GM12873 (cell line): ENCODE data around the gene GPR17.

Experiments
- TF ChIP-seq, protein P1 (sequence below): IDR thresholded peaks from 2 replicates; pipeline ENCODE4 v1.5.1; 2012; ENCODE audit warnings: low read depth, mild to moderate bottlenecking, moderate library complexity, low read length, control low read depth; ENCODE audit not compliant: insufficient read depth; ENCODE audit errors: missing control alignments

The GPR17 gene, protein sequence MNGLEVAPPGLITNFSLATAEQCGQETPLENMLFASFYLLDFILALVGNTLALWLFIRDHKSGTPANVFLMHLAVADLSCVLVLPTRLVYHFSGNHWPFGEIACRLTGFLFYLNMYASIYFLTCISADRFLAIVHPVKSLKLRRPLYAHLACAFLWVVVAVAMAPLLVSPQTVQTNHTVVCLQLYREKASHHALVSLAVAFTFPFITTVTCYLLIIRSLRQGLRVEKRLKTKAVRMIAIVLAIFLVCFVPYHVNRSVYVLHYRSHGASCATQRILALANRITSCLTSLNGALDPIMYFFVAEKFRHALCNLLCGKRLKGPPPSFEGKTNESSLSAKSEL

DNA sequence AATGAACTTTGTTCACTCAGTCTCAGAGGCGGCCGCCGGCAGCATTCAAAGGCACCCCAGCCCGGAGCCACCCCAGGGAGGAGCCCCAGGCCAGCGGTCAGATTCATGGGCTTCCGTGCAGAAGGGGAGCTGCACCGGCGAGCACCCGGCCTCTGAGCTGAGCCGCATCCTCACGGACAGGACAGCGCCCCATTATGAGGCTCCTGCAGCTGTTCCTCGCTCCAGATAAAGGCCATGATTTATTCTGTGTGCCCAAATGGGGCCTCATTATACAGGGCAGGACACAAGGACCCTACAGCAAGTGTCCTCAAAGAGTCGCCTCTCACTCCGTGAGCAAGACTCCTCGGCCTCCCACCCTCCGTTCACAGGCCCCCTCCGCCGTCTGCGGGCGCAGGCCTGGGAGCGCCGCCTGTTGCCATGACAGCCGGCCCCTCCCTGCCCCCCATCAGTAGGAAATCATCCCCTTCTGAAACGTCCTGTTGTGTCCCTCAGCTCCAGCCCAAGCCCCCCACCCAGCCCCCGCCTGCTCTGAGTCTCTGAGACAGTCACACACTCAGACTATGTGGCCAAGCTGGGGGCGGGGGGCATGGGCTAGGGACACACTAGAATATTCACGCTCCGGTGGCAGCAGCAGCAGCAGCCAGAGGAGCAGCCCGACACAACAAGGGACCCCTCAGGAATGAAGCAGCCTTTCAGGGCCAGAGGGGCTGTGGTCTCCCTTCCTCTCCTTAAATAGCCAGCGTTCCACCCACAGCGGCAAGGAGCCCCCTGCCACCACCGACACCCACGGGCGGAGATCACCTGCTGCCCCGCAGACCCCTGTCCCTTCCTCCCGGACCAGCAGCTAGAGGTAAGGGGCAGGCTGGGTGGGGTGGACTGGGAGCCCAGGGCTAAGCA, at the start of gene GPR17:
Gene GPR17, plus strand, starts transcription at position 759 of the 897 bp plus-strand sequence. CDS start 4,583 bp downstream, outside the sequence.
- TF ChIP-seq, protein P1, sequence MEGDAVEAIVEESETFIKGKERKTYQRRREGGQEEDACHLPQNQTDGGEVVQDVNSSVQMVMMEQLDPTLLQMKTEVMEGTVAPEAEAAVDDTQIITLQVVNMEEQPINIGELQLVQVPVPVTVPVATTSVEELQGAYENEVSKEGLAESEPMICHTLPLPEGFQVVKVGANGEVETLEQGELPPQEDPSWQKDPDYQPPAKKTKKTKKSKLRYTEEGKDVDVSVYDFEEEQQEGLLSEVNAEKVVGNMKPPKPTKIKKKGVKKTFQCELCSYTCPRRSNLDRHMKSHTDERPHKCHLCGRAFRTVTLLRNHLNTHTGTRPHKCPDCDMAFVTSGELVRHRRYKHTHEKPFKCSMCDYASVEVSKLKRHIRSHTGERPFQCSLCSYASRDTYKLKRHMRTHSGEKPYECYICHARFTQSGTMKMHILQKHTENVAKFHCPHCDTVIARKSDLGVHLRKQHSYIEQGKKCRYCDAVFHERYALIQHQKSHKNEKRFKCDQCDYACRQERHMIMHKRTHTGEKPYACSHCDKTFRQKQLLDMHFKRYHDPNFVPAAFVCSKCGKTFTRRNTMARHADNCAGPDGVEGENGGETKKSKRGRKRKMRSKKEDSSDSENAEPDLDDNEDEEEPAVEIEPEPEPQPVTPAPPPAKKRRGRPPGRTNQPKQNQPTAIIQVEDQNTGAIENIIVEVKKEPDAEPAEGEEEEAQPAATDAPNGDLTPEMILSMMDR = no peak

DNA sequence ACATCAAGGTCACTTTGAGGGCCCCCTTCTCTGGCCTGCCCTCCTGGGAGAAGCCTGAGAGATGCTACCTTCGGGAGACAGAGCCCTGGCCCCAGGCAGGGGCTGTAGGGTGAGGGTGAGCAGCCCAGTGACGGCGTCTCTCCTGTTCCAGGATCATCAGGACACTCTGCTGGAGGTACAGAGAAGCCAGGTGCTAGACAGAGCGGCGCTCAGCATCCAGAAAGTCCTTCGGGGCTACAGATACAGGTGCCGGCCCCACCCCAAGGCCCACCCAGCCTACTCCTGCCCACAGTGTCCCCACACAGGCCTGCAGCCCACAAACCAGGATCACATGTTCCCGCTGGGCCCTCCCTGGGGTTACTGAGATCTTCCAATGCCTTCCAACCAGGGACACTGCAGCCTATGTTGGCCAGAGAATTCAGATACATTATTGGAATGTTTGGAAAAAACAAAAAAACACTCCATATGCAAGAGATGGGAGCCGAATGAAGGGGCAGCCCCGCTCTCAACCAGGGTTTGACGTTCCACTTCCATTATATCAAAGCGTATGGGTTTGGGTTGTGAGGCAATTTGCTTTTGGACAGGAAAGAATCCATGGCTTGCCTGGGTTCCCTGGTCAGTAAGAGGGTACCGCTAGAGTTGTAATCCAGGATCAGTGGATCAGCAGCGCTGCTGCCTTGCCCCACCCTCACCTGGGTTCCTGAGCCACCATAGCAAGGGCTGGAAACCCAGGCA, 49.5 kb upstream of the GPR17 start:
- TF ChIP-seq, protein P1 = no peak

DNA sequence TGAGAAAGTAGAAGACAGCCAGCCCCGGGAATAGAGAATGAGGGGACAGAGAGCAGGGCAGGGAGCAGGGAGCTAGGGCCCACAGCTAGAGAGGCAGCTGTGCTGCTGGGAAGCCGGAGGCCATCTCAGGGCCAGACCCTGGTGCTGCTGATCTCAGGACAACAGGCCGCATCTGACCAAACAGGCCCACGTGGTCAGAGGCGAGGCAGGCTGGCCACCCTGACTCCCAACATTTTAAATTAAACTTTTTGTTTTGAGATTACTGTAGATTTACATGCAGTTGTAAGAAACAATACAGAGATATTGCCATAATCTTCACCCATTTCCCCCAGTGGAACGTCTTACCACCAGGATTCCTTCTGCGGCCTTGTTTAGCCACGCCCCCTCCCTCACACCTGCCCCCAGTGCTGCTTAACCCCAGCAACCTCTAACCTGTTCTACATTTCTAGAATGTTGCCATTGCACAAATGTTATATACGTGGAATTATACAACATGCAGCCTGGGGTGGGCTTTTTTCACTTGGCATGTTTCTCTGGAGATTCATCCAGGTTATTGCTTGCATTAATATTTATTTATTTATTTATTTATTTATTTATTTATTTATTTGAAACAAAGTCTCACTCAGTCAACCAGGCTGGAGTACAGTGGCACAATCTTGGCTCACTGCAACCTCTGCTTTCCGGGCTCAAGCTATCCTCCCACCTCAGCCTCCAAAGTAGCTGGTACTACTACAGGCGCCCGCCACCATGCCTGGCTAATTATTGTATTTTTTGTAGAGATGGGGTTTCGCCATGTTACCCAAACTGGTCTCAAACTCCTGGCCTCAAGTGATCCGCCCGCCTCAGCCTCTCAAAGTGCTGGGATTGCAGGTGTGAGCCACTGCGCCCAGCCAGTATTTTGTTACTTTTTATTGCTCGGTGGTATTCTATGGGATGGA, 48.6 kb upstream of the GPR17 start:
- TF ChIP-seq, protein P1 = no peak

DNA sequence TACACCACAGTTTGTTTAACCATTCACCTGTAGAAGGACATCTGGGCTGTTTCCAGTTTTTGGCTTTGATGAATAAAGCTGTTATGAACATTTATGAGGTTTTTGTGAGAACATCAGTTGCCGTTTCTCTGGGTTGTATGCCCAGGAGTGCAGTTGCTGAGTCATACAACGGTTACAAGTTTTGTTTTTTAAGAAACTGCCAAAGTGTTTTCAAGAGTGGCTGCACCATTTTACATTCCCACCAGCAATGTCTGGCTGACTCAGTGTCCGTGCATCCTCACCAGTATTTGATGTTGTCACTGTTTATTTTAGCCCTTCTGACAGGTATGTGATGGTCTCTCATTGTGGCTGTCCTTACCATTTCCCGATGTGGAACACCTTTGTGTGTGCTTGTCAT, 48.0 kb upstream of the GPR17 start:
- TF ChIP-seq, protein P1 = no peak

DNA sequence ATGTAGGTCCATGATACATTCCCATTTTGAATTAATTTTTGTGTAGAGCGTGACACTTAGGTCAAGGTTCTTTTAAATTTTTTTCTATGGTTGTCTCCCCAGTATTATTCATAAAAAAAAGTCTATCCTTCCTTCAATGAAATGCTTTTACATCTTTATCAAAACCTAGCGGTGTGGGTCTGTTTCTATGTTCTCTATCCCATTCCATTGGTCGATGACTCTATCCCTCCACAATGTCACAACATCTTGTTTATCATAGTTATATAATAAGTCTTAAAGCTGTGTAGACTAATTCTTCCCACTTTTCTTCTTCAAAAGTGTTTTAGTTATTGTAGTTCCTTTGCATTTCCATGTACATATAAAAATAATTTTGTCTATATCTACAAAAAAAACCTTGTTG, 47.2 kb upstream of the GPR17 start:
- TF ChIP-seq, protein P1 = no peak

DNA sequence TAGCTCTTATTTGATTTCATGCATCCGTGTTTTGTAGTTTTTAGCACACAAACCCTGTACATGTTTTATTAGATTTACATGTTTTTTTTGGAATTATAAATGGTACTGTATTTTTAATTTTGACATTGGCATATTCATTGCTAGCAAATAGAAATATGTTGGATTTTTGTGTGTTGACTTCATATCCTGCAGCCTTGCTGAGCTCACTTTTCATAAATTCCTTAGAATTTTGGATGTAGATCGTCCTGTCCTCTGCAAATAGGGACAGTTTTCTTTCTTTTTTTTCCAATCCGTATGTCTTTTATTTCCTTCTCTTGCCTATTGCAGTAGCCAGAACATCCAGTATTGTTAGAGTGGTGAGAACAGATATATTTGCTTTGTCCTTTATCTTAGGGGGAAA, 46.7 kb upstream of the GPR17 start:
- TF ChIP-seq, protein P1 = no peak
